H9 (cell line): ENCODE results near the gene STOX1. TPM values are rescaled to one million over a fixed set of nuclear protein-coding genes. Genes with fewer than 3 reads are reported as not detected.

Source experiments
- DNase-seq: peaks from one replicate; pipeline ENCODE4 v3.0.0-alpha.2; 2017
- H2AFZ ChIP-seq: one replicate; pipeline ENCODE4 v1.6.1; 2013; ENCODE audit warnings: mild to moderate bottlenecking, low read length, control low read depth, moderate library complexity
- H2AK5ac ChIP-seq: 2 replicates; pipeline ENCODE4 v1.6.1; 2013; ENCODE audit warnings: low read length, control low read depth, mixed read lengths; ENCODE audit not compliant: insufficient read length
- H2BK120ac ChIP-seq: one replicate; pipeline ENCODE4 v1.6.1; 2013; ENCODE audit warnings: low read depth, mild to moderate bottlenecking, low read length, control low read depth, inconsistent platforms; ENCODE audit not compliant: poor library complexity, severe bottlenecking
- H2BK12ac ChIP-seq: 2 replicates; pipeline ENCODE4 v1.6.1; 2013; ENCODE audit warnings: low read length, control low read depth, mixed read lengths, low read depth; ENCODE audit not compliant: insufficient read length
- H2BK15ac ChIP-seq: 2 replicates; pipeline ENCODE4 v1.6.1; 2013; ENCODE audit warnings: low read depth, low read length, control low read depth
- H2BK20ac ChIP-seq: one replicate; pipeline ENCODE4 v1.6.1; 2013; ENCODE audit warnings: low read depth, mild to moderate bottlenecking, low read length, control low read depth, inconsistent platforms; ENCODE audit not compliant: poor library complexity, severe bottlenecking
- H2BK5ac ChIP-seq: 2 replicates; pipeline ENCODE4 v1.6.1; 2013; ENCODE audit warnings: low read length, control low read depth, mixed read lengths; ENCODE audit not compliant: insufficient read length
- H3K14ac ChIP-seq: 2 replicates; pipeline ENCODE4 v1.6.1; 2013; ENCODE audit warnings: low read length, control low read depth; ENCODE audit not compliant: insufficient read depth
- H3K18ac ChIP-seq: 2 replicates; pipeline ENCODE4 v1.6.1; 2013; ENCODE audit warnings: low read depth, mild to moderate bottlenecking, mixed read lengths, low read length, control low read depth; ENCODE audit not compliant: insufficient read length
- H3K23ac ChIP-seq: 2 replicates; pipeline ENCODE4 v1.6.1; 2013; ENCODE audit warnings: low read length, control low read depth, mixed read lengths, low read depth; ENCODE audit not compliant: insufficient read length
- H3K23me2 ChIP-seq: 2 replicates; pipeline ENCODE4 v1.6.1; 2013; ENCODE audit warnings: low read depth, mild to moderate bottlenecking, mixed read lengths, low read length, control low read depth; ENCODE audit not compliant: insufficient read length, poor library complexity, severe bottlenecking
- H3K27ac ChIP-seq: 2 replicates; pipeline ENCODE4 v1.5.1; 2013; ENCODE audit warnings: low read length, control low read depth, mixed read lengths, low read depth; ENCODE audit not compliant: insufficient read length
- H3K27me3 ChIP-seq: 2 replicates; pipeline ENCODE4 v1.6.1; 2013; ENCODE audit warnings: low read length, control low read depth, inconsistent platforms; ENCODE audit not compliant: insufficient read depth
- H3K4ac ChIP-seq: 2 replicates; pipeline ENCODE4 v1.6.1; 2013; ENCODE audit warnings: low read depth, mild to moderate bottlenecking, control low read depth, inconsistent platforms, low read length, moderate library complexity
- H3K4me1 ChIP-seq: 2 replicates; pipeline ENCODE4 v1.6.1; 2013; ENCODE audit warnings: low read length, control low read depth, inconsistent platforms; ENCODE audit not compliant: insufficient read depth
- H3K4me2 ChIP-seq: 2 replicates; pipeline ENCODE4 v1.6.1; 2013; ENCODE audit warnings: low read length, control low read depth, mixed read lengths; ENCODE audit not compliant: insufficient read length, insufficient read depth
- H3K56ac ChIP-seq: 2 replicates; pipeline ENCODE4 v1.6.1; 2013; ENCODE audit warnings: low read depth, mild to moderate bottlenecking, mixed read lengths, low read length, control low read depth; ENCODE audit not compliant: insufficient read length
- H3K79me1 ChIP-seq: 2 replicates; pipeline ENCODE4 v1.6.1; 2013; ENCODE audit warnings: low read depth, mild to moderate bottlenecking, moderate library complexity, low read length, control low read depth, inconsistent platforms; ENCODE audit not compliant: insufficient read depth, poor library complexity, severe bottlenecking
- H3K79me2 ChIP-seq: 2 replicates; pipeline ENCODE4 v1.6.1; 2013; ENCODE audit warnings: low read length, control low read depth, inconsistent platforms; ENCODE audit not compliant: insufficient read depth
- H3K9ac ChIP-seq: 2 replicates; pipeline ENCODE4 v1.6.1; 2013; ENCODE audit warnings: low read length, control low read depth, mixed read lengths; ENCODE audit not compliant: insufficient read length; ENCODE audit errors: extremely low read depth
- H3K9me3 ChIP-seq: one replicate; pipeline ENCODE4 v1.6.1; 2013; ENCODE audit warnings: low read depth, low read length, inconsistent platforms; ENCODE audit not compliant: control insufficient read depth
- H3T11ph ChIP-seq: one replicate; pipeline ENCODE4 v1.6.1; 2013; ENCODE audit warnings: mild to moderate bottlenecking, low read length, control low read depth, inconsistent platforms
- H4K20me1 ChIP-seq: one replicate; pipeline ENCODE4 v1.6.1; 2013; ENCODE audit not compliant: control insufficient read depth, insufficient read length, insufficient read depth
- H4K5ac ChIP-seq: 2 replicates; pipeline ENCODE4 v1.6.1; 2013; ENCODE audit warnings: low read depth, mild to moderate bottlenecking, mixed read lengths, low read length, control low read depth; ENCODE audit not compliant: insufficient read length
- H4K8ac ChIP-seq: replicated peaks from 2 replicates; pipeline ENCODE4 v1.6.1; 2013; ENCODE audit warnings: low read length, control low read depth, mixed read lengths, low read depth; ENCODE audit not compliant: insufficient read length
- H4K91ac ChIP-seq: 2 replicates; pipeline ENCODE4 v1.6.1; 2013; ENCODE audit warnings: low read depth, mild to moderate bottlenecking, moderate library complexity, mixed read lengths, low read length, control low read depth; ENCODE audit not compliant: insufficient read length
- H3K27ac Mint-ChIP-seq, 3 experiments: 2 replicates in 2 of 3; 3 replicates in 1 of 3; pipeline ENCODE4 v1.8.0; 2020 to 2021; ENCODE audit warnings: mixed read lengths in 3 of 3, mild to moderate bottlenecking in 1 of 3, moderate library complexity in 1 of 3
- H3K27me3 Mint-ChIP-seq: 2 replicates; pipeline ENCODE4 v1.8.0; 2021; ENCODE audit warnings: low read depth, mild to moderate bottlenecking, moderate library complexity, mixed read lengths
- H3K36me3 Mint-ChIP-seq, 3 experiments: 2 replicates in 2 of 3; 3 replicates in 1 of 3; pipeline ENCODE4 v1.8.0; 2020 to 2021; ENCODE audit warnings: low read depth in 3 of 3, mixed read lengths in 3 of 3; ENCODE audit not compliant: insufficient read depth in 1 of 3
- H3K4me1 Mint-ChIP-seq, 2 experiments: 2 replicates each; pipeline ENCODE4 v1.8.0; 2020; ENCODE audit warnings: mixed read lengths in 2 of 2
- H3K4me3 Mint-ChIP-seq, 2 experiments: 2 replicates in 1 of 2; 3 replicates in 1 of 2; pipeline ENCODE4 v1.8.0; 2020 to 2021; ENCODE audit warnings: mild to moderate bottlenecking in 2 of 2, mixed read lengths in 2 of 2, moderate library complexity in 1 of 2
- H3K9me3 Mint-ChIP-seq, 2 experiments: 2 replicates in 1 of 2; 3 replicates in 1 of 2; pipeline ENCODE4 v1.8.0; 2020; ENCODE audit warnings: mild to moderate bottlenecking in 2 of 2, mixed read lengths in 2 of 2, moderate library complexity in 1 of 2
- CTCF ChIP-seq: fragments of 200-600 bp; sonication (generic); conservative IDR thresholded peaks from 3 replicates; pipeline ENCODE4 v1.8.0; 2021; ENCODE audit warnings: antibody characterized with exemption, mild to moderate bottlenecking
- WGBS: extraction: QIAGEN DNeasy Blood & Tissue Kit; methylation state at CpG from one replicate; pipeline ENCODE4 v1.1.7; 2013; ENCODE audit warnings: missing lambda C conversion rate, low lambda C conversion rate, mixed read lengths; ENCODE audit not compliant: insufficient read length; ENCODE audit errors: extremely low coverage; 5-methylcytosine and 5-hydroxymethylcytosine counted together
- total RNA-seq: library from RNA; stranded (reverse); gene quantifications from 2 replicates; pipeline ENCODE4 v1.2.1, GENCODE V29; 2021

Gene STOX1
- total RNA-seq, 1 experiment from 2014 or later = 5.8 TPM

GRCh38 chr10:68856352-68856751 is 29.0 kb downstream of the STOX1 start:
- H3K79me2 ChIP-seq = no peaks in the 10 kb centered on the region
- H2BK15ac ChIP-seq = no peak overlapping the region
- no peak overlapping the region for H2BK12ac ChIP-seq
- no peak overlapping the region for H2BK20ac ChIP-seq
- no peaks in the 10 kb centered on the region; the same call in none of the 2 replicates for H3K27me3 Mint-ChIP-seq
- no peak overlapping the region for H2BK5ac ChIP-seq
- H3K4me2 ChIP-seq = no peak overlapping the region
- no peak overlapping the region for H2AFZ ChIP-seq
- H4K8ac ChIP-seq = no peak overlapping the region
- H3K4me3 Mint-ChIP-seq = no peak overlapping the region; a peak in 1 of 5 replicates
- DNase-seq = no peak
- no peak overlapping the region for H2AK5ac ChIP-seq
- WGBS = no CpG with 5 or more reads among the region's 6 CpGs
- no peak overlapping the region for H3K23ac ChIP-seq
- no peak overlapping the region for H3T11ph ChIP-seq
- TF ChIP-seq CTCF = no peak
- no peaks in the 10 kb centered on the region for H3K27me3 ChIP-seq
- H3K23me2 ChIP-seq = no peaks in the 10 kb centered on the region
- no peak overlapping the region for H3K18ac ChIP-seq
- H4K5ac ChIP-seq = no peak overlapping the region
- H3K27ac Mint-ChIP-seq = no peak overlapping the region; a peak in 1 of 7 replicates
- peaks cover 2% of the 10 kb centered on the region; the same call in 1 of the 2 replicates for H3K4me1 ChIP-seq
- H3K56ac ChIP-seq = no peak overlapping the region
- H3K4ac ChIP-seq = no peak overlapping the region
- peaks cover 3% of the 10 kb centered on the region for H3K9me3 ChIP-seq
- H4K20me1 ChIP-seq = no peaks in the 10 kb centered on the region
- peaks cover 8 to 11% of the 10 kb centered on the region in 2 experiments; a peak in 3 of 4 replicates for H3K4me1 Mint-ChIP-seq
- no peaks in the 10 kb centered on the region for H3K79me1 ChIP-seq
- H3K9me3 Mint-ChIP-seq = peaks cover 19 to 24% of the 10 kb centered on the region in 2 experiments
- H3K9ac ChIP-seq = no peak overlapping the region
- H2BK120ac ChIP-seq = no peak overlapping the region
- H3K36me3 Mint-ChIP-seq = peaks cover 17 to 22% (median 21%) of the 10 kb centered on the region in 3 experiments
- no peak overlapping the region; the same call in 1 of the 2 replicates for H3K14ac ChIP-seq
- no peak overlapping the region for H3K27ac ChIP-seq
- H4K91ac ChIP-seq = no peak overlapping the region
